Measurements from ENCODE around the gene HNRNPR. TPM values are rescaled to one million over a fixed set of nuclear protein-coding genes. Genes with fewer than 3 reads are reported as not detected.
"Not testable (repeated sequence)": the region's sequence is repeated elsewhere in the genome, so short reads cannot be mapped to it uniquely, and the experiment has no call there.

The HNRNPR gene
- total and polyA plus RNA-seq, 5 donors, result 50.8 to 73.7 (median 61.5) TPM

DNA sequence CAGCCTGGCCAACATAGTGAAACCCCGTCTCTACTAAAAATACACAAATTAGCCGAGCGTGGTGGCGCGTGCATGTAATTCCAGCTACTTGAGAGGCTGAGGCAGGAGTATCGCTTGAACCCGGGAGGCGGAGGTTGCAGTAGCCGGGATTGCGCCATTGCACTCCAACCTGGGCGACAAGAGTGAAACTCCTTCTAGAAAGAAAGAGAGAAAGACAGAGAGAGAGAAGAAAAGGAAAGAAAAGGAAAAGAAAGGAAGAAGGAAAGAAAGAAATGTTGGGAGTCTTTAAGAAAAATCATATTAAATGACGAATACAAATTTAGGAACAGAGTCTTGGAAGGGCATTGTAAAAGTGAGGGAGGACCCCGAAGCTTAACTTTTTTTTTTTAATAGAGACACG is 1.8 kb upstream of the HNRNPR start:
- Histone ChIP-seq H3K4me3 (ENCODE audit: low read length) (no peak overlapping the region), H3K9me3 (ENCODE audit: control insufficient read depth, low read length) (no peaks in the 10 kb centered on the region), H3K27ac (ENCODE audit: low read length) (no peak overlapping the region), H3K27me3 (ENCODE audit: control insufficient read depth, insufficient read depth) (no peaks in the 10 kb centered on the region), H3K4me1 (ENCODE audit: control insufficient read depth, insufficient read depth, low read length) (no peaks in the 10 kb centered on the region)
- ATAC-seq (no peak), DNase-seq (no peak)
- intact Hi-C loops (cut with DNase I), result loop anchor here in 2 of 4 donors (10.0 kb wide), 1 partner anchor 59 kb away; no protein-coding TSS in a partner anchor
- 96% methylated on average over 14 of the region's 14 CpGs for WGBS

DNA sequence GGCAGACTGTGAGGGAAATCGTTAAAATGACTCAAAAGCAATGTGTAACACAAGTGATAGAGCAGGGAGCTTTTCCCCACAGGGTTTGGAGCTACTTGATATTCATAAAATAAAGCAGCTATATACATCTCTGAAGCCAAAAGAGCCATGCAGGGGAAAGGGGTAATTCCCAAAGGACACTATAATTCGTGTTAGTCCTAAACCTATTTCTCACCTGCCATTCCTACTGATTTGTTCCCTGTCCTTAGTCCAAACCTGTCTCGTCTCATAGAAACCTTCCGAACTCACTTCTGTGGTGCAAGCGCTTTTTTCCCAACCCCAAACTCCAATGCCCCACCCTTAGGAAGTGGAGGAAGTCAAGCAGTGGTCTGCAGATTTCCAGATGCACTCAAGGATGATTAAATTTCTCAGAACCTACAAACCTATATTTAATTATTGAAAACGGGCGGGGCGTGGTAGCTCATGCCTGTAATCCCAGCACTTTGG is 946 bp upstream of the HNRNPR start:
- H3K27me3 ChIP-seq (ENCODE audit: control insufficient read depth, insufficient read depth), result no peaks in the 10 kb centered on the region
- intact Hi-C loops (cut with DNase I), result loop anchor here in 2 of 4 donors (10.0 kb wide), 1 partner anchor 60 kb away; no protein-coding TSS in a partner anchor
- H3K4me3 ChIP-seq (ENCODE audit: low read length), result peak overlapping the region; percentile 60
- ATAC-seq (peak in 1 of 2 donors; percentile 0), DNase-seq (no peak)
- H3K27ac ChIP-seq (ENCODE audit: low read length), result peak overlapping the region; percentile 80
- 25% methylated on average over 8 of the region's 8 CpGs for WGBS
- H3K4me1 ChIP-seq (ENCODE audit: control insufficient read depth, insufficient read depth, low read length), result no peaks in the 10 kb centered on the region
- no peaks in the 10 kb centered on the region for H3K9me3 ChIP-seq (ENCODE audit: control insufficient read depth, low read length)

DNA sequence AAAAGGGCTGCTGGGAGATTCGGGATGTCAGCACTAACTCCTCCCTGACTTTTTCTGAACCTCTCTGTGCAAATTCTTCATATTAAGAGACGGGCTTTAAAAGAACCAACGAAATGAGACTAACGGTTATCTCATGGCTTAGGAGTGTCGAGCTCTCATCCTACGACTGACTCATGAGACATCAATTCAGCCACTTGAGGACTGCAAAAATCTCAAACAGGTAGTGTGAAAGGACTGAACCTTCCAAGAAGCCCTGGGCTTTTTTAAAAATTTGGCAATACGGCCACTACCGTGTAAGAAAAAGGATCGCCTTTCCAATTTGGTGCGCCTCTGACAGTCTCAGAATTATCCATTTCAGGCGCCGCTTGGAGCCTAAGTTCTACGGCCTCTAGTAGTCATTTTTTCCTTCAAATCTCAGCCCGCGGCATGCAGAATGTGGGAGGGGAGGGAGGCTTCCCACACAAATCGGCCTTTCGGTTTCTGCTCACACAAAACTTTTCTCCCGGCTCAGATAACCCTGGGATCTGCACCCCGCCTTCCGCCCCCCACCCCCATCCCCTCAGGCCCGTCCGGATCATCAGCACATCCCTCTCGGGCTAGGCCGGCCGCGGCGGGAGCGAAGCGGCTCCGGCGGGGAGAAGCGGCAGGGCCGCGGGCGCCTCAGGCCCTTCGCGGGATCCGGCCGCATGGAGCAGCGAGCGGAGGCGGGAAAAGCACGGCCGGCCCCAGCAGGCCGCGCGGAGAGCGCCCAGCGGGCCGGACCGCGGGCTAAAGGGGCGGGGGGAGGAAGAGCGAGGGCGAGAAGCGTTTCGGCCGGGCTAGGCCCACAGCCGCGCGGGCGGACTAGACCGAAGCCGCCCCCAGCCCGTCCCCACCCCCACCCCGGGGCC is 618 bp downstream of the HNRNPR start:
- Histone ChIP-seq H3K4me3 (ENCODE audit: low read length) (peak overlapping the region; percentile 99), H3K27ac (ENCODE audit: low read length) (peak overlapping the region; percentile 81), H3K9me3 (ENCODE audit: control insufficient read depth, low read length) (no peaks in the 10 kb centered on the region), H3K4me1 (ENCODE audit: control insufficient read depth, insufficient read depth, low read length) (no peaks in the 10 kb centered on the region), H3K27me3 (ENCODE audit: control insufficient read depth, insufficient read depth) (no peaks in the 10 kb centered on the region)
- DNase-seq, result peak in 1 of 3 donors; percentile 43
- ATAC-seq, result peak; percentile 53 to 62
- WGBS, result under 1% methylated on average over 66 of the region's 66 CpGs
- intact Hi-C loops (cut with DNase I), result loop anchor here in 2 of 4 donors (10.0 kb wide), 1 partner anchor 61 kb away; no protein-coding TSS in a partner anchor

DNA sequence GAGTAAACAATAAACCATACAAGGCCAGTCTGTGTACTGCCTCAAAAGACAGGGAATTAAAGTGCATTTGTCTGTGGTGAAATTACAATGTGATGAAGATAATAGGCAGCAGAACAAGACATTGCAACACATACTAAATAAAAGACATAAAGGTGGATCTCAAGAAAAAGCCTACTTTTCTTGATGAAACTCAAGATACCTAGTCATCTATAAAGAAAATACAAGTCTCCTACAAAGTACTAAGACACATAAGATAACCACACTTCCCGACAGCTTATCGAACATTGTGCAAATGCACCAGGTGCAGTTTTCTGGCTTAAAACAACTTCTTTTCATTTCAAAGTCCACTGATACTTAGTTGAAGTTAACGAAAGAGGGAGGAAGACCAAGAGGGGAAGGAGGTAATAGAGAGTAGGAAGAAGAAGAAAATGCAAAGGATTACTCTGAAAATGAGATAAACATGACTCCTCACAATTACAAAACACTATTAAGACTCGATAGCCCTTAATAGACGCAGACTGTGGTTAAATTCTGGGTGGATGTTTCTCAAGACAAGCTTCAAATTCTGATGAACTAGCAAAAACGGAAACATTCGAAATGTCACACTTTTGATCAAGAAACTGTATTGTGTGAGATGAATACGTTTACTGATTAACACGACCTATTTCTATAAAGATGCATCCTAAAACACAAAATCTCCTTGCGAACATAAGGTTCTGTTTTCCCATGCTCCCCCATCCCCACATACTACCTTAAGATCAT is 2.0 kb downstream of the HNRNPR start:
- Histone ChIP-seq H3K27me3 (ENCODE audit: control insufficient read depth, insufficient read depth) (no peaks in the 10 kb centered on the region), H3K4me3 (ENCODE audit: low read length) (peak overlapping the region; percentile 99), H3K27ac (ENCODE audit: low read length) (no peak overlapping the region), H3K4me1 (ENCODE audit: control insufficient read depth, insufficient read depth, low read length) (no peaks in the 10 kb centered on the region), H3K9me3 (ENCODE audit: control insufficient read depth, low read length) (no peaks in the 10 kb centered on the region)
- intact Hi-C loops (cut with DNase I), result loop anchor here in 2 of 4 donors (10.0 kb wide), 1 partner anchor 63 kb away; no protein-coding TSS in a partner anchor
- ATAC-seq, result no peak
- no peak for DNase-seq
- WGBS, result 8% methylated on average over 10 of the region's 10 CpGs

DNA sequence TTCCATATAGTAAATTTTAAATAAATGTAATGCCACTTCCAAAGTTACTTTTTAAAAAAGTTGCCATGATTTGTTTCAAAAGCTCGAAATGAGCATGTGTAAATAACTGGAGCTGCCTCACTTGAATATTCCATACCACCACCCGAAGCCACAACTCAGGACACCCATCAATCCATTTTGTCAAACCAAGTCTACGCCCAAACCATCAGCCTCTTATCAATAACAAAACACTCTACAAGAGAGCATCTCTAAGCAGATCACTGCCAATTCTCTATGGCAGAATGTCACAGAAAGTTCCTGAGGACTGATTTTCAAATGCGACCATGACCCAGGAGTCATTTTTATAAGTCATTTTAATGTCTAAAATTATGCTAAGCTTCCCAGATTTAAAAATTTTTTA is 4.5 kb downstream of the HNRNPR start:
- Histone ChIP-seq H3K27ac (ENCODE audit: low read length) (no peak overlapping the region), H3K4me3 (ENCODE audit: low read length) (no peak overlapping the region), H3K27me3 (ENCODE audit: control insufficient read depth, insufficient read depth) (no peaks in the 10 kb centered on the region), H3K4me1 (ENCODE audit: control insufficient read depth, insufficient read depth, low read length) (no peaks in the 10 kb centered on the region), H3K9me3 (ENCODE audit: control insufficient read depth, low read length) (no peaks in the 10 kb centered on the region)
- no peak for DNase-seq
- no peak for ATAC-seq
- intact Hi-C loops (cut with DNase I), result loop anchor here in 2 of 4 donors (10.0 kb wide), 1 partner anchor 65 kb away; no protein-coding TSS in a partner anchor
- WGBS, result 64% methylated on average over 4 of the region's 4 CpGs

DNA sequence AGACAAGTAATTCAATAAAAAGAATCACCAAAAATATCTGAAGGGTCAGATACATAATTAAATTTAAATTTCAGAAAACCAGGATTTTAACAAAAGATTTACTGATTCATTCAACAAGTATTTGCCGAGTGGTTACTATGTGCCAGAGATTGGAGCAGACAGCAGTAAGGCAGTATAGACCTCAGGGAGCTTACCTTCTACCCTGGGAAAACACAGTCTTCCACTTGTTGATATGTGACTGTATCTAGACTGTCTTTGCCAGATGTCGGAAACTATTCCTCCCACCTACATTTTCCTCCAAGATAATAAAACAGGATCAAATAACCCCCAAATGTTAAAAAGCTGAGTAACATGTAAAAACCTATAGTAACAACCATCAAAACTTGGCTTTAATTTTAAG is 6.2 kb downstream of the HNRNPR start:
- ATAC-seq (no peak), DNase-seq (no peak)
- Histone ChIP-seq H3K4me1 (ENCODE audit: control insufficient read depth, insufficient read depth, low read length) (no peaks in the 10 kb centered on the region), H3K9me3 (ENCODE audit: control insufficient read depth, low read length) (no peaks in the 10 kb centered on the region), H3K27me3 (ENCODE audit: control insufficient read depth, insufficient read depth) (no peaks in the 10 kb centered on the region), H3K27ac (ENCODE audit: low read length) (no peak overlapping the region), H3K4me3 (ENCODE audit: low read length) (no peak overlapping the region)
- intact Hi-C loops (cut with DNase I), result no loop called here
- WGBS, result 66% methylated on average over 2 of the region's 2 CpGs

DNA sequence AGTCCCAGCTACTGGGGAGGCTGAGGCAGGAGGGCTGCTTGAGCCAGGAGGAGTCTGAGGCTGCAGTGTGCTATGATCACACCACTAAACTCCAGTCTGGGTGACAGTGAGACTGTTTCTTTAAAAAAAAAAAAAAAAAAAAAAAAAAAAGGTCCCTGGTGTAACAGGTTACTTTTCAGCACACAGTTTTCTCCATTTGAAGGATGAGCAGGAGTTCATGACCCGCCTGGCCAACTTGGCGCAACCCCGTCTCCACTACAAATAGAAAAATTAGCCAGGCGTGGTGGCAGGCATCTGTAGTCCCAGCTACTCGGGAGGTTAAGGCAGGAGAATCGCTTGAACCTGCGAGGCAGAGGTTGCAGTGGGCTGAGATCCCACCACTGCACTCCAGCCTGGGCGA is 12.4 kb downstream of the HNRNPR start:
- Histone ChIP-seq H3K4me3 (ENCODE audit: low read length) (no peak overlapping the region), H3K27me3 (ENCODE audit: control insufficient read depth, insufficient read depth) (no peaks in the 10 kb centered on the region), H3K27ac (ENCODE audit: low read length) (no peak overlapping the region), H3K9me3 (ENCODE audit: control insufficient read depth, low read length) (no peaks in the 10 kb centered on the region), H3K4me1 (ENCODE audit: control insufficient read depth, insufficient read depth, low read length) (no peaks in the 10 kb centered on the region)
- ATAC-seq, result no peak
- WGBS, result 91% methylated on average over 8 of the region's 8 CpGs
- no peak for DNase-seq
- intact Hi-C loops (cut with DNase I), result no loop called here

DNA sequence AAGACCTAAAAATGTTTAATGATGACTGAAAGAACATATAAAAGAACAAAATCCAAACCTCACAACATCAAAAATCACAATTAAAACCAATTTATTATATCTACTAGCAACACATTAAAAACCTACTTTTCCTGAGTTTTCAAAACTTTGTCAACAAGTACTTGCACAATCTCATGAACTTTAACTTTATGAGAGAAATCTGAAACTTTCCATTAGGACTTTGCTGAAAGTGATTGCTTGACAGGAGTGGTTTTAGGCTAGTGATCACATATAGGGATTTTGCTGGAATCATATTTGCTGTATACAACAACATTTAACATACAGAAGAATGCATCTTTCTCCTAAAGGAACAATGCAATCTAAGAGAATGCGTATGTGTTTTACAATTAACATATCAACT is 13.2 kb downstream of the HNRNPR start:
- Histone ChIP-seq H3K27ac (ENCODE audit: low read length) (no peak overlapping the region), H3K4me1 (ENCODE audit: control insufficient read depth, insufficient read depth, low read length) (no peaks in the 10 kb centered on the region), H3K4me3 (ENCODE audit: low read length) (no peak overlapping the region), H3K9me3 (ENCODE audit: control insufficient read depth, low read length) (no peaks in the 10 kb centered on the region), H3K27me3 (ENCODE audit: control insufficient read depth, insufficient read depth) (no peaks in the 10 kb centered on the region)
- ATAC-seq (no peak), DNase-seq (no peak)
- intact Hi-C loops (cut with DNase I), result no loop called here
- WGBS, result 97% methylated on average over 1 of the region's 1 CpG

DNA sequence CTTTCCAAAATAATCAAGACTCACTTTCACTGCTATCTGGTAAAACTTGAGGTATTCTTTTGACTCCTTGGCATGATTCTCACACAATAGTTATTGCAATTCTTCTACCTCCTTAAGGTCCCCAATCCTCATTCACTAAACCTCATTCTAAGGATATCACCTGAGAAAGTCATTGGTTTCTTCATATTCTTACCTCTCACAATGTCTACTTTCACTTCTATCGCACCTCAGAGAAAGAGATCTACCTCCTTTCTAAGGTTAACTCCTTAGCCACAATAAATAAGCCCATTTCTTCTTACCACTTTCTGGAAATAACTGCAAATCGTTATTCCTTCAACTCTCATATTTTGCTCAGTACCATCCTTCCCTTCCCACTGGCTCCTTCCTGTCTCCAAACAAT is 18.7 kb downstream of the HNRNPR start:
- ATAC-seq (no peak), DNase-seq (no peak)
- Histone ChIP-seq H3K9me3 (ENCODE audit: control insufficient read depth, low read length) (no peaks in the 10 kb centered on the region), H3K27me3 (ENCODE audit: control insufficient read depth, insufficient read depth) (no peaks in the 10 kb centered on the region), H3K4me3 (ENCODE audit: low read length) (no peak overlapping the region), H3K27ac (ENCODE audit: low read length) (no peak overlapping the region), H3K4me1 (ENCODE audit: control insufficient read depth, insufficient read depth, low read length) (no peaks in the 10 kb centered on the region)
- 78% methylated on average over 2 of the region's 2 CpGs for WGBS
- intact Hi-C loops (cut with DNase I), result no loop called here

DNA sequence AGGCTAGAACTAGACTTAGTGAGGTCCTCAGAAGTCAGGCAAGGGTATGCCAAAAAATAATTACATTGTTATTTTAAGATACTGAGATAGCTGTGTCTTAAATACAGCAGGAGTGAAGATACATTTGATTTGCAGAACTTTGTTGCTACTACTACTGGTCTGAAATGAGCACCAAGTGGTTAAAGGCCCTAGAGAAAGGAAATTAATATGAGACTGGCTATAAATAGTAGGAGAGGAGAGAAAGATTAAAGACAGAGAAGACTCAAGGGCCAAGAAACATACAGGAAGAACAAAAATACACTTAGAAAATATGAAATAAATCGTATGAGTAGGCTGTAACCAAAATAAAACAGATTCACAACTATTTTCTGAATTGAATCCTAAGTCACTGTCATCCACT is 21.3 kb downstream of the HNRNPR start:
- Histone ChIP-seq H3K27ac (ENCODE audit: low read length) (no peak overlapping the region), H3K9me3 (ENCODE audit: control insufficient read depth, low read length) (no peaks in the 10 kb centered on the region), H3K27me3 (ENCODE audit: control insufficient read depth, insufficient read depth) (no peaks in the 10 kb centered on the region), H3K4me1 (ENCODE audit: control insufficient read depth, insufficient read depth, low read length) (no peaks in the 10 kb centered on the region), H3K4me3 (ENCODE audit: low read length) (no peak overlapping the region)
- WGBS, result 14% methylated on average over 1 of the region's 1 CpG
- no peak for DNase-seq
- intact Hi-C loops (cut with DNase I), result no loop called here
- ATAC-seq, result no peak

DNA sequence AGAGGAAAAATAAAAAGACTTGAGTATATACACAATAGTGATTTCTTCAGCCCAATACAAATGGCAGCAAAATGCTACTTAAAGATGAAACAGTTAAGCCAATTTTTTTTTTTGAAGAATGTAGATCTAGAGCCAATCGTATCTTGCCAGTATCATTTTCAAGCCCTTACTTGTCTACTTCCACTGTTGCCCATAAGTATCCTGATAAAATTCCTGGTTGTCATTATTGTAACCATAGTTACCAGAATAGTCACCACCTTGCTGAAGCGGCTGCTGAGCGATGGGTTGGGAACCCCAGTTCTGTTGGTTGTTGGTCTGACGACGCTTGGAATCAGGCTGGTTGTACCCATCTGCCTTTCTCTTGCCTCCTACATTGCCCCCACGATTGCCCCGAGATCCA is 33.8 kb downstream of the HNRNPR start:
- H3K27me3 ChIP-seq (ENCODE audit: control insufficient read depth, insufficient read depth); H3K4me3 ChIP-seq (ENCODE audit: low read length); DNase-seq; H3K9me3 ChIP-seq (ENCODE audit: control insufficient read depth, low read length); H3K27ac ChIP-seq (ENCODE audit: low read length); ATAC-seq; intact Hi-C loops (cut with DNase I); H3K4me1 ChIP-seq (ENCODE audit: control insufficient read depth, insufficient read depth, low read length): not testable (repeated sequence)
- 91% methylated on average over 7 of the region's 7 CpGs for WGBS

Measured in right cardiac atrium (tissue), 5 donors.